Left lung (tissue), 10 donors: ENCODE measurements around the gene PAM16. TPM values are rescaled to one million over a fixed set of nuclear protein-coding genes. Genes with fewer than 3 reads are reported as not detected.

Source experiments
- ATAC-seq: fragments of 200-7000 bp; cut with Tn5 transposase; one replicate; pipeline ENCODE4 v1.9.1; 2020; ENCODE audit warnings: moderate library complexity
- DNase-seq, 4 donors: peaks; one replicate each; pipeline ENCODE4 v3.0.0-alpha.2; 2013 to 2020
- H3K27ac ChIP-seq, 2 donors: fragments of 200-600 bp; sonication (generic) in 1 of 2; one replicate each; pipeline versions ENCODE4 v1.5.0 to v1.8.0; 2020 to 2021
- H3K27me3 ChIP-seq, 2 donors: fragments of 200-600 bp; sonication (generic) in 1 of 2; one replicate each; pipeline versions ENCODE4 v1.5.0 to v1.8.0; 2020 to 2021
- H3K36me3 ChIP-seq, 2 donors: fragments of 200-600 bp; sonication (generic) in 1 of 2; one replicate each; pipeline versions ENCODE4 v1.5.0 to v1.8.0; 2020 to 2021
- H3K4me1 ChIP-seq, 2 donors: fragments of 200-600 bp; one replicate each; pipeline ENCODE4 v1.8.0; 2021
- H3K4me3 ChIP-seq, 2 donors: fragments of 200-600 bp; sonication (generic) in 1 of 2; one replicate each; pipeline versions ENCODE4 v1.5.0 to v1.8.0; 2020 to 2021; ENCODE audit warnings: mild to moderate bottlenecking in 1 of 2
- H3K9me3 ChIP-seq, 2 donors: fragments of 200-600 bp; sonication (generic) in 1 of 2; one replicate each; pipeline versions ENCODE4 v1.5.0 to v1.8.0; 2020 to 2021
- CTCF ChIP-seq, 2 donors: fragments of 200-600 bp; sonication (generic) in 1 of 2; IDR thresholded peaks; one replicate each; pipeline versions ENCODE4 v1.5.0 to v1.8.0; 2021; ENCODE audit warnings: antibody characterized with exemption in 2 of 2
- intact Hi-C, 2 donors: fragments of 100-400 bp; cut with DNase I; formaldehyde crosslinking; loops; one replicate each; pipeline versions ENCODE4 v1.11.2 to v1.14.2; 2022
- polyA plus RNA-seq, 6 donors: library from polyadenylated mRNA; unstranded; fragments of 120-200 nt; gene quantifications; one replicate each; pipeline ENCODE4 v1.2.1, GENCODE V29; 2013; ENCODE audit not compliant: insufficient read length in 6 of 6
- total RNA-seq, 2 donors: library from RNA; stranded (reverse); fragmentation: NEBNext Ultra II Directional; extraction: Animal tissue kit (Norgen Biotek cat#: 25700); gene quantifications; one replicate each; pipeline ENCODE4 v1.2.1, GENCODE V29; 2021
- donor health status: DM: no; HTN: yes; CAD: no.
- donor health status: DM: no; HTN: no; CAD: no.

Gene PAM16
- total and polyA plus RNA-seq, 8 donors = 19.1 to 44.6 (median 29.8) TPM

GRCh38 chr16:4324492-4325252 is 26.4 kb downstream of the PAM16 start:
- Histone ChIP-seq H3K36me3 (no peaks in the 10 kb centered on the region), H3K4me1 (peaks cover 61 to 90% of the 10 kb centered on the region in 2 donors), H3K4me3 (no peak overlapping the region), H3K9me3 (no peaks in the 10 kb centered on the region), H3K27me3 (peaks cover 0 to 19% of the 10 kb centered on the region in 2 donors), H3K27ac (peak overlapping the region; percentile 62 to 82)
- DNase-seq = peak in 1 of 4 donors; percentile 79
- ATAC-seq = no peak
- TF ChIP-seq CTCF (IDR thresholded peaks at IDR 0.05) = no peak
- intact Hi-C loops = no loop called here

GRCh38 chr16:4323845-4324488 is 27.2 kb downstream of the PAM16 start:
- TF ChIP-seq CTCF (IDR thresholded peaks at IDR 0.05) = no peak
- Histone ChIP-seq H3K9me3 (no peaks in the 10 kb centered on the region), H3K4me3 (no peak overlapping the region), H3K27me3 (peaks cover 0 to 19% of the 10 kb centered on the region in 2 donors), H3K36me3 (no peaks in the 10 kb centered on the region), H3K4me1 (peaks cover 55 to 90% of the 10 kb centered on the region in 2 donors), H3K27ac (peak overlapping the region; percentile 62 to 82)
- ATAC-seq (peak; percentile 72), DNase-seq (peak in 2 of 4 donors; percentile 79 to 80)
- intact Hi-C loops = no loop called here

- Histone ChIP-seq H3K27me3 (peaks cover 0 to 15% of the 10 kb centered on the region in 2 donors), H3K9me3 (no peaks in the 10 kb centered on the region), H3K4me3 (no peak overlapping the region), H3K4me1 (peaks cover 53 to 90% of the 10 kb centered on the region in 2 donors), H3K27ac (peak overlapping the region; percentile 62 to 82), H3K36me3 (no peaks in the 10 kb centered on the region)
- TF ChIP-seq CTCF (IDR thresholded peaks at IDR 0.05) = no peak
- ATAC-seq = peak; percentile 57
- peak in 1 of 4 donors; percentile 82 for DNase-seq
- intact Hi-C loops = no loop called here
Observed at GRCh38 chr16:4323071-4323844, 27.9 kb downstream of the PAM16 start.

- DNase-seq (no peak), ATAC-seq (no peak)
- no peak overlapping the region for H3K4me3 ChIP-seq
- intact Hi-C loops = no loop called here
- peak overlapping the region; percentile 33 to 62 for H3K27ac ChIP-seq
- H3K4me1 ChIP-seq = peaks cover 54 to 90% of the 10 kb centered on the region in 2 donors
- H3K36me3 ChIP-seq = no peaks in the 10 kb centered on the region
- TF ChIP-seq CTCF (IDR thresholded peaks at IDR 0.05) = no peak
- peaks cover 0 to 8% of the 10 kb centered on the region in 2 donors for H3K27me3 ChIP-seq
- no peaks in the 10 kb centered on the region for H3K9me3 ChIP-seq
Observed at GRCh38 chr16:4322121-4323052, 28.7 kb downstream of the PAM16 start.
